Stimulated activated CD8-positive, alpha-beta memory T cell treated with anti-CD3 and anti-CD28 coated beads, Interleukin-4, amount 100 ng/mL, for 48 hours (primary cell): ENCODE measurements around the gene STAC3.
A peak's percentile ranks its signal among the peaks of the same experiment; 100 is the strongest.

ENCODE experiments used
- DNase-seq: peaks from one replicate; pipeline ENCODE4 v3.0.0-alpha.2; 2020

The STAC3 gene

GRCh38 chr12:57254506-57255280, 3.7 kb upstream of the STAC3 start:
- DNase-seq: no peak

GRCh38 chr12:57250541-57250940, 446 bp downstream of the STAC3 start:
- DNase-seq: no peak

- no peak for DNase-seq
Observed at GRCh38 chr12:57248934-57249742, 1.8 kb downstream of the STAC3 start.

DNA sequence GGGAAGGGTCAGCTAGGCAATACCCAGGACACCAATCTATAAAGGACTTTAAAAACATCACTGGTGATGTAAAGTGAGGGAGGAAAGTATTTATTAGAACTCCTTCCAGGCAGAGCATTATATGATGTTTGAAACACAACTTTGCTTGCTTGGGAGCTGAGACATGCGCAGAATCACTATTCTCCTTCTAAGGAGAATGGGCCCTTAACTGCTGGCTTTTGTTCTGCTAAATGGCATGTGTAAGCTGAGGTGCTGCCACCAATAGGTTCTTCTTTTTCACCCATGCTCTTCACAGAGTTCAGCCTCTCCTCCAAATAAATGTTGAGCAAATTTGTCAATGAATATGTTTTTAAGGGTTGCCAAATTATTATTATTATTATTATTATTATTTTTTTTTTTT, 3.9 kb downstream of the STAC3 start:
- no peak for DNase-seq

GRCh38 chr12:57244312-57244696, 6.7 kb downstream of the STAC3 start:
- DNase-seq: no peak

GRCh38 chr12:57243521-57244311, 7.3 kb downstream of the STAC3 start:
- DNase-seq: peak; percentile 92

- peak; percentile 88 for DNase-seq
Observed at GRCh38 chr12:57242691-57243454, 8.1 kb downstream of the STAC3 start.

- DNase-seq: no peak
Observed at GRCh38 chr12:57242329-57242690, 8.7 kb downstream of the STAC3 start.

DNA sequence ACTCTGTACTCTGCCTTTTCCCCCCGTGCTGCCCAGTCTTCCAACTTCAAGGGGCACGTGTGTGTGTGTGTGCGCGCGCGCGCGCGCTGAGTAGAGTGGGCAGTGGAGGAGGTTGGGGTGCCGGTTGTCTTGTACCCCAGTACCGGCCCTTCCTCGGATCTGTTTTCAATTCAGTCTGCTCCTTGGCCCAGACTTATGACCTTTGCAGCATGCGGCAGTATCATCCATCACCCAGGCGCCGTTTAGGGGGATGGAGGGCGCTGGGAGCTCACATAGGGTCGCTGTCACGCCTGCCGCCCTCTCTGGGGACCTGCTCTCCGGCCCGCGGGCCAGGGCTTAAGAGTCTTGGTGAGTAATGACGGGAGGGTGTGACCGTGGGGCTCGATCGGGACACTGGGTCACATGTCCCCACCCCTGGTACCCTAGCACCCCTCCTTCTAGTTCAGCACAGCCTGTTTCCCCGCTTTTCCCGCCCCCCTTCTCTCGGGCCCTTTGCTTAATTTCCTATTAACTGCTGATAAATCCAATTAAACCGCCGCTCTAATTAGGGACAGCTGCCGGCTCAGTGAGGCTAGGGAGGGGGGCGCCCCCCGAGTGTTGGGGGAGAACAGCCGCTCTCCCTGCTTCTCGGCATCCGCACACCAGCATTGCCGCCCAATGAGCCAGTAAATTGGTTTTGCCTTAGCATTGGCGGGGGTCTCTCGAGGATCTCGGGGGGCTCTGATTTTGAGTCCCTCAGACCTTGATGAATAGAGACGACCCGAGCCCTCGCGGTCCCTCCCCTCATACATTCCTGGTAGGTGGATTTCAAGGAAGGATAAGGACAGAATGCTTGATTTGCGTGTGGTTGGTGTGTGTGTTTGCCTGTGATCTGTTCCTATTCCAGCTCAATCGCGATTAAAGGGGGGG, 9.3 kb downstream of the STAC3 start:
- DNase-seq: no peak

DNA sequence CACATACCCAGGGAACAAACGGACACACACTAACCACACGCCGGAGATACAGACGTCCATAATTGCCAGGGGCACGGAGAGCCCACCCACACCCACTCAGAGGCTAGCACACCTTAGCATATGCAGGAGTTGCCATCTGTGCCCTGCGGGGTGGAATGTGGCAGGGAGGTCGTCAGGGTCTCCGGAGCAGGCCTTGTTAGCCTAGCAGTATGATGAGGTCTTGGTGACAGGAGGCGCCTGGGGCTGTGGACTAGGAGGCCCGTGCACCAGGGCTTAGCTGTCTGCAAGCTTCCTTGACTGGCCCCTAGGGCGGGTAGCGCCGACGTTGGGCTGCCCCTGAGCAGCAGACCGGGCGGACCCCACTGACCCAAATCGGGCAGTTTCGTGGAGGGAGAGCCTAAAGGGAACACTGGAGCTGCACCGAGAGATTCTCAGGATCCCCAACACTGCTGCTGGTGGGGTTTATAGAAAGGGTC, 10.0 kb downstream of the STAC3 start:
- no peak for DNase-seq

DNA sequence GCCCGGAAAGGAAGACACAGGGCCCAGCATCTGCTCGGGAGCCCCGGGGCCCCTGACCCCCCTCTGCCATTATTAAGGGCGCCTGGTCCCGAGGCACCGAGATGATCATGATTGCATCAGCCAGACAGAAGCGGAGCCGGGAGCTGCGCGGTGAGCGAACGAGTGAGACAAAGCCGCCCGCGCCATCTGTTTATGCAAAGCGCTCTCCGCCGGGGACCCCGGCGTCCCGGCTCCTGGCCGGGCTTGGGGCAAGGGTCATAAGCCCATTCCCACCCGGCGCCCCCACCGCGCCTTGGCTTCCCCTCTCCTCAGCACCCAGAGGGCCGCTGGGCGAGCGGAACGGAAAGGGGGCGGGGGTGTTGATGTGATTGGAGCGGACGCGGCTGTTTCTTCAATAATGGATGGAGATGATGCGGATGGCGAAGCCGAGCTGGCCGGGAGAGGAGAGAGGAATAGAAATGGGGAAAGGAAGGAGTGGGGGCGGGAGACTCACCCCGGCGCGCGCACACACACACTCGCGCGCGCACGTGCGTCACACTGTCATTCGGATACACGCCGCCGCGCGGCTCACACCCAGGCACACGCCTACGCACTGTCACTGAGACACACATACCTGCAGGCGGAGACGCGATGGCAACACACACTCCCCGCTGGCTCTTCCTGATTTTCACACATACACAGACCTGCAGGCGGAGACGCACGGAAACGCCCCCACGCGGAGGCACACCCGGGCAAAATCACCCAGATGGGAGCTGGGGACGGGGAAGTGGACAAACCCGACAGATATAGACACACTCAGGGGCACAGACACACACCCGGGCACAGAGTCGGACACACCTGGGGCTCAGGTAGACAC, 10.7 kb downstream of the STAC3 start:
- peak; percentile 78 for DNase-seq

GRCh38 chr12:57239587-57240065, 11.4 kb downstream of the STAC3 start:
- DNase-seq: no peak

DNA sequence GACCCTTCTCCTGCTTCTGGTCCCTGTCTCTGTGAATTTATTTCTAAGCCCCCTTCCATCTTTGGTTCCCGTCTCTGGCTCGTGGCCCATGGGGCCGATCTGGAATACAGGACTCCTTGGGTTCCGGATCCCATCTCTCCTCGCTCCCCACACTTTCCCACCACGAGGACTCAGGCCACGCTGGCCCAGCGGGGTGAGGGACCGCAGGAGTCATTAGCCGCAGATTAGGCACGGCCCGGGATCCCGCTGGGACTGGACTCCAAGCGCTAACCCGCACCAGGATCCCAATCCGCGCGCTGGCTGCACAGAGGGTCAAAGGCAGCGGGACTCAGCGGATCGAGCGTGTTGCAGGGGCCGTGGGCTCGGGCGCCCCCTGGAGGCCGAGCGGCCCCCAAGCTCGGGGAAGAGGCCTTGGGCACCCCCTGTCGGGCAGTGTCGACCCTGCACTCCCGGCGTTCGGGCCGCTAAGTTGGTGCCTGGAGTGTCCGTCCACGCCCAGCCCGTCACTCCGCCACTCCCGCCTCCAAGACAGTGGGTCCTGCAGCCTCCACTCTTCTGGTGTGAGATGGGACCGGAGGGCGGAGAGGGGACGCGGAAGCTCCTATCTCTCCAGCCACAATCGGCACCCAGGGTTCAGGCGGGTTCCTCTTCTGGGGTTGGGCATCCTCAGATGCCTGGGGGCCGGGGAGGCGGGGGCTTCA, 12.0 kb downstream of the STAC3 start:
- DNase-seq: peak; percentile 95

DNA sequence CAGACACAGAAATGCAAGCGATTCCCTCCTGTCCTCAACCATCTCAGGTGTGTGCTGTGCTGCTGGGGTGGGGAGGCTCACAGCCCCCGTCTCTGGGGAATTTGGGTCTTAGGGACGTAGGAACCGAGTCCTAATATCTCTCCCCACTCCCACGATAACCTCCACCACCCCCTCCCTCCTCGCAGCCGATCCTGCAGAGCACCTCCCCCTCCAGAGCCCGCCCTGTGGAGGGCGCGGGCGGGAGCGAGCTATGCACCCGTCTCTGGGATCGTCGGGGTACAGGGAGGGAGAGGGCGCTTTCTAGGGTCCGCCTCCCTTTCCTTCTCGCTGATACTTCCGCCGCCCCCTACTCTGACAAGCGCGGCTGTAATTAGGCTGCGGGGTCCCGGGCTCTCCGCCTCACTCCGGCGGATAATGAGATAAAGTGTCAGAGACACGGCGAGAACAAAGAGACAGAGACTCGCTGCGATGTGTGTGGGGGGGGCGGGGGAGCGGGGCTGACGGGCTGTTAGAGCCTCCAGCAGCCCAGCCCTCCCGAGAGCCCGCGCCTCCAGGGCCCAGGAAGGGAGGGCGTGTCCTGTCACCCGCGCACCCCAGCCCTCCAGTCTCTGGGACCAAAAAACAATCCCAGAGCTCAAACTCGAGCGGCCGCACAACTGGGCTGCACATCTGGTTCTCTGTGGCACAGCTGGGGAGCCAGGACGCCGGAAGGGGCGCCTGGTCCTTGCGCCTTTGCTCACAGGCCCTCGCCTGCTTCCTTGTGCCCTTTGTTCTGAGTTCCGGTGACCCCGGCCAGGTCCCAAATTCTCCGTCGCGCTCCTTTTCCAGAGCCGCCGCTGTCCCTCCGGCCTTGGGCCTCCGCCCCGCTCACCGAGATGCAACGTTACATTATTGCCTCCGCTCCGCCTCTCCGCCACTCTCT, 12.8 kb downstream of the STAC3 start:
- peak; percentile 56 for DNase-seq

DNA sequence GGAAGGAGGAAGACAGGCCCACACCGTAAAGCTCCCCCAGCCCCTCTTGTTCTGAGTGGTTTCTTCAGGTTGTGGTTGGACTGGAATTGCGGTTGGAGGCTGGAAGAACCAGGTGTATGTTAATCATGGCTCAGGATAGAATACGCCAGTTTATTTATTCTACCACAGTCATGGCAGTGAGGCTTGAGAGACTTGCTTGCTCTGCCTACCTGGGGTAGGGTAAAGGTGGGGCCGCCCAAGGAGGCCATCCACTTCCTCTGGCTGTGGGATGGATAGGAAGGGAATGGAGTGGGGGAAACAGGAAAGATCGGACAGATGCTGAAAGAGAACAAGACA, 13.4 kb downstream of the STAC3 start:
- no peak for DNase-seq

DNA sequence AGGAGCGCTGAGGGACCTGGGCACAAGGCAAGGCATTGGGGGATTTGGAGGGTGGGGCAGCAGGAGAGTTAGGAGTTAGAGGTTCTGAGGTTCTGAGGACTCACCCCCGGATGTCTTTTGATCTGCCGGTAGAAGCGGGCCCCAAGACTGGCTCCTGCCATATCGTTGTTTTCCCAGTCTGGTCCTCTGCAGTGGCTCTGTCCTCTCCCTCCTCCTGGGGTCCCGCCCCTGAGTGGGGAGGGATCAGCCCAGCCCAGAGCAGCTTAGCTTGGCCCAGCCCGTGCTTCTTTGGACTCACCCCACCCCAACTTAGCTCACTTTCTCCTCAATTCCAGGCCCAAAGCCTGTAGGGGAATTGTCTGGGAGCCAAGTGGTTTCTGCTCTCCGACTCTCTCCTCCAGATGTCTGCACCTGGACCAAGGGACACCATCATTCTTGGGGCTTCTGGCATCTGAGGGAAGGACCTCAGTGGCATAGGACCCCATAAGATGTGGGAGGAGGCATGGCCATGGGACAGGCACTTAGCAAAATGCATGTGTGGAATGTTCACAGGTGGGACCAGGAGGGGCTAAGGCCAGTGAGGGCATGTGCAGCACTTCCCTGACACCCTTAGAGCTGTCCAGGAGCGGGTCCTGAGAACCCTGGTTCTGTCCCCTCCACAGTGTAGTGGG, 13.9 kb downstream of the STAC3 start:
- no peak for DNase-seq

DNA sequence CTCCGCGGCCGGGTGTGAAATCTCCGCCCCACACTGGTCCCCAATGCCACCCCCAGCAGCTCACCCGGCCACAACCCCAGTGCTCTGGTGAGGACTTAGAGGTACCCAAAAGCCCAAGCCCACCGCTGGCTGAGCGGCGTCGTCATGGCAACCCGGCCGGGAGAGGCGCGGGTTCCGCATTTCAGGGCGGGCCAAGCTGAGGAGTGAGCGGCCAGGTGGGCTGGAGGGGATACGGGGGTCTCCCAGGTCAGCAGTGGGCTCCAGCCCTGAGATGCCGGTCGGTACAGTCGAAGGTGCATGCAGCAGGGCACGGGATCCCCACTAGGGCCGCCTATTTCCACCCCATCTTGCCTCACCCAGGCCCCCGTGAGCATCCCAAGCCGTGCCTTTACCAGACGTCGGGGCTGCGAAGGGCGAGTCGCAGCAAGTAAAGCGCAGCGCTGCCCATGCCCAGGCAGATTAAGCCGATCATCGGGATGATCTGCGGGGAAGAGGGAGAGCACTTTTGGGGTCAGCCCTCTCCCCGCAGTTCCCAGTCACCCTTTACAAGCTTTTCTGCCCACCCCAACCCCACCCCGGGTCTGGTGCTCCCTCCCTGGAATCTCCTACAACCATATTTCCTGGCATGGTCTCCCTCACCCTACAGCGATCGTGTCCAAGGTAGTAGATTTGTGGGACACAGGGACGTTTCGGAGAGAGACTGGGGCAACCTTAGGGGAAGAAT, 14.6 kb downstream of the STAC3 start:
- DNase-seq: peak; percentile 53
